Dedifferentiated amniotic fluid mesenchymal stem cell (primary cell): ENCODE results near the gene HEATR1.
"Not testable (repeated sequence)": the region's sequence is repeated elsewhere in the genome, so short reads cannot be mapped to it uniquely, and the experiment has no call there.

Experiments
- DNase-seq: peaks from one replicate; pipeline ENCODE4 v3.0.0-alpha.2; 2016; ENCODE audit errors: extremely low spot score

Gene HEATR1

DNA sequence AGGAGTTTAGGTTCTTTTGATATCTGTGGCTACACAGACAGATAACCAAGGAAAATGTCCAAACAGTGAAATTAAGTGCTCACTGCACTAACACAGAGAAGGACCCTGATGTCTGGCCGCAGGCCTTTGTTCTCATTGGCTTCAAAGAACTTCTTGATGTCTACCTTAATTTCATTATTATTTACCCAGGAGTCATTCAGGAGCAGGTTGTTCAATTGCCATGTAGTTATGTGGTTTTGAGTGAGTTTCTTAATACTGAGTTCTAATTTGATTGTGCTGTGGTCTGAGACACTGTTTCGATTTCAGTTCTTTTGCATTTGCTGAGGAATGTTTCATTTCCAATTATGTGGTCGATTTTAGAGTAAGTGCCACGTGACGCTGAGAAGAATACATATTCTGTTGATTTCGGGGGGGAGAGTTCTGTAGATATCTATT, 95.7 kb downstream of the HEATR1 start:
- DNase-seq = no peak

DNA sequence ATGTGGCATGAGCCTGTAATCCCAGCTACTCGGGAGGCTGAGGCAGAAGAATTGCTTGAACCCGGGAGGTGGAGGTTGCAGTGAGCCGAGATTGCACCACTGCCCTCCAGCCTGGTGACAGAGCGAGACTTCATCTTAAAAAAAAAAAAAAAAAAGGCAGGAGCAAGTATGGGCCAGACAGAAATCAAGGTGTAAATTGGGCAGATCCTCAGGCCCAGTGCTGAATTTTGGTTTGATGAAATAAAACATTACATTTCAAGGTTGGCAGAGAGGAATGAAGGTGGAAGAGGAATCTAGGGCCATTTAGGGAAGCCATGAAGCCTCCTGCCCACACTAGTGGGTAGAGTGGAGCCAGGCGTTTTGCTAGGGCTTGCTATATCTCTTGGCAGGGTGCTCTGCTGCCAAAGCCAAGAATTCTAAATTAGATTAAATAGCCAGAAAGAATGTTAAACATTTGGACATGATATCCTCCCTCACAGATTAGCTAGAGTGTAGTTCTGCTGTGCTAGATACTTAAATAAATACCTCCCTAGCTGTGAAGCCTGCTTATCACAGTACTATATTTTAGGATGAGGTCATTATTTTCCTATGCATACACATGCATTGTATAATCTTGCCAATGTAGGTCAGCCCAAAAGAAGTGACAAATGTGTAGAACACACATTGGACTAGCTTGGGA, 97.2 kb downstream of the HEATR1 start:
- peak; percentile 67 for DNase-seq

GRCh38 chr1:236504338-236504737, 100.0 kb downstream of the HEATR1 start:
- not testable (repeated sequence) for DNase-seq

DNA sequence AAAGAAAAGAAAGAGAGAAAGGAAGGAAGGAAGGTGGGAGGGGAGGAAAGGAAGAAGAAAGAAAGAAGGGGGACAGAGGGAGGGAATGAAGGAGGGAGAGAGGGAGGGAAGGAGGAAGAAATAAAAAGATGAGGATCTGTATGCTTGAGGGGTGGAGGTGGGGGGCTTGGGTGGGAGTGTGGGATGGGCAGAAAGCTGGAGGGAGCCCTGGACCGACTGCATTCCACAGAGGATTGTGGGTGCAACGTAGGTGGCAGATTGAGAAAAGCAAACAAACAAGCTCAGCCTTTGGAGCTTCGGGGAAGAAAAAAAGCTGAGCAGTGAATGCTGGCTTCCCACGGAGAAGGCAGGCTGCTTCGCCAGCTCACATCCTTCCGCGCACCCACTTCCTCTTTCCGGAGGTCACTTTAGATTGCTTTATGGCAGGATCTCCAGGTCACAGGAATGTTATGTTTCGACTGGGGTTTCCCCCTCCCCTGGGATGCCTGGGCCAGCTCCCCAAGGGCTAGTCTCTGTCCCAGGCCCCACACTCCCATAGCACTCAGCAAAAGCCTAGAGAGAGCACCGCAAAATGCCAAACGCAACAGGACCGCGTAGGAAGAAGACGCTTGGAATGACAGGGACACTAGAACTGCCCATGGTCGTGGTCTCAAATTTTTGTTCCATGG, 101.2 kb downstream of the HEATR1 start:
- peak; percentile 54 for DNase-seq

GRCh38 chr1:236502579-236502971, 101.7 kb downstream of the HEATR1 start:
- no peak for DNase-seq

DNA sequence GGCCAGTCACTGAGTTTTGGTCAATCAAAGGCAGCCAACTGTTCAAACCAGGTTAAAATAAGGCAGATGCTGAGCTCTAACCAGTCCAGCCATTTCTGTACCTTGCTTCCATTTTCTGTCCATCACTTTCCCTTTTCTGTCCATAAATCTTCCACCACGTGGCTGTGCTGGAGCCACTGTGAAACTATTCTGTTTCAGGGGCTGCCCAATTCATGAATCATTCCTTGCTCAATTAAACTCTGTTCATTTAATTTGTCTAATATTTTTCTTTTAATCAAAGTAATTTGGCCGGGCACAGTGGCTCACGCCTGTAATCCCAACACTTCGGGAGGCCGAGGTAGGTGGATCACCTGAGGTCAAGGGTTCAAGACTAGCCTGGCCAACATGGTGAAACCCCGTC, 103.2 kb downstream of the HEATR1 start:
- DNase-seq = no peak
